Hematopoietic multipotent progenitor cell (in vitro differentiated cells): ENCODE data around the gene STAP2. TPM values are rescaled to one million over a fixed set of nuclear protein-coding genes. Genes with fewer than 3 reads are reported as not detected.
"Not testable (repeated sequence)": the region's sequence is repeated elsewhere in the genome, so short reads cannot be mapped to it uniquely, and the experiment has no call there.

Experiments used
- DNase-seq, 3 donors: peaks; one replicate each; pipeline ENCODE4 v3.0.0-alpha.2; 2011 to 2015; ENCODE audit warnings: low read depth in 2 of 3, low spot score in 2 of 3
- total RNA-seq: library from RNA; depleted of rRNA; stranded (reverse); fragments of >200 nt; gene quantifications from one replicate; pipeline ENCODE4 v1.2.3, GENCODE V29; 2012

Gene STAP2
- total RNA-seq, 1 donor: 3.8 TPM

DNA sequence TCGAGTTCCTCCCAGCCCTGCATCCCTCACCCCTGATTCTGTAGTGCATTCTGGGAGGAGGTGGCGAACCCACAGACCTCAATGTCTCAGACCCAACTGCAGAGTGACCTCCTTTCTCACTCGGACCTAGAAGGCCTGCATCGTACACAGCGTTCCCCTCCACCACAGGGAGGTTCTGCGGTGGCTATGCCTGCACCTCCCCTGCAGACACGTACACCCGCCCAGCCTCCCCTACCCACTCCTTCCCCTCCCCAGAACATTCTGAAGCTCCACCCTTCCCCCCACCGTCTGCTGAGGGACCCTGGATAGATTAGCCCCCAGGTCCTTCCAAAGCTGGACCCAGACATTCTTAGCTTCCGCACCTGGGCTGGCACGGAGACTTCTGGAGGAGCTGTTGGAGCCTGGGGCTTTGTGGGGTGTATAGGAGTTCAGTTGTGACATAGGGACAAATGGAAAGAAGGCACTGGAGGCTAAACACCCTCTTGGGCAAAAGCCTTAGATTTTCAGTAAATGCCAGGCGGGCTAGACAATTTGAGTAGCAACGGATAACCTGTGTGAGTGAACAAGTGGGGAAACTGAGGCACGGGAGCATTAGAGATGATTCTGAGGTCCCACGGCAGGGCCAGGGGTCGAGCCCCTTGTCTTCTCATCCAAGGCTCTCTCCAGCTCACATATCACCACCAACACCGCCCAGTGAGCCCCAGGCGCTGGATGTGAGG lies 34.6 kb downstream of the STAP2 start:
- no peak for DNase-seq

- peak in 1 of 3 donors; percentile 60 for DNase-seq
These were observed 36.4 kb downstream of the STAP2 start, which contains the start of gene TMIGD2 for GRCh38 chr19:4302243-4302640. Gene TMIGD2, minus strand, starts transcription at chr19:4302389. Its CDS starts 4 bp downstream, at chr19:4302385.

GRCh38 chr19:4301590-4302242 lies 36.9 kb downstream of the STAP2 start:
- peak in 1 of 3 donors; percentile 19 for DNase-seq

GRCh38 chr19:4300589-4300988 lies 38.0 kb downstream of the STAP2 start:
- no peak for DNase-seq

DNA sequence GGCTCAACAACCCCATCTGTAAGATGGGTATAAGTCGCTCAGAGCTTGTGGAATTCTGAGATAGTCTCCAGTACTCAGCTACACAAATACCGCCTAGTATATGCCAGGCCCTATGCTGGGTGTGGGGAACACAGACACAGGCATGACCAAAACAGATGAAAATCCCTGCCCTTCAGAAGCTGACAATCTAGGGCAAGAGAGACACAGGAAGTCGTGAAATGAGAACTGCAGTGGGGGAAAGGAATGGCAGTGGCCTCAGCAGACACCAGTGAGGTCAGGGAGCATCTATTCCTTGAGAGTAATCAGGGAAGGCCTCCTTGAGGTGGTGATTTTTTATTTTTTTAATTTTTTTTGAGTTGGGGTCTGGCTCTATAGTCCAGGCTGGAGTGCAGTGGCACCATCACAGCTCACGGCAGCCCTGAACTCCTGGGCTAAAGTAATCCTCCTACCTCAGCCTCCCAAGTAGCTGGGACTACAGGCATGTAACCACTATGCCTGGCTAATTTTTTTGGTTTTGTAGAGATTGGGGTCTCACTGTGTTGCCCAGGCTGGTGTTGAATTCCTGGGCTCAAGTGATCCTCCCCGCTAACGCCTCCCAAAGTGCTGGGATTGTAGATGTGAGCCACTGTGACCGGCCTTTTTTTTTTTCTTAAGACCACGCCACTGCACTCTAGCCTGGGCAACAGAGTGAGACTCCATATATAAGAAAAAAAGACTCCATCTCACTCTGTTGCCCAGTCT lies 39.6 kb downstream of the STAP2 start:
- no peak for DNase-seq

DNA sequence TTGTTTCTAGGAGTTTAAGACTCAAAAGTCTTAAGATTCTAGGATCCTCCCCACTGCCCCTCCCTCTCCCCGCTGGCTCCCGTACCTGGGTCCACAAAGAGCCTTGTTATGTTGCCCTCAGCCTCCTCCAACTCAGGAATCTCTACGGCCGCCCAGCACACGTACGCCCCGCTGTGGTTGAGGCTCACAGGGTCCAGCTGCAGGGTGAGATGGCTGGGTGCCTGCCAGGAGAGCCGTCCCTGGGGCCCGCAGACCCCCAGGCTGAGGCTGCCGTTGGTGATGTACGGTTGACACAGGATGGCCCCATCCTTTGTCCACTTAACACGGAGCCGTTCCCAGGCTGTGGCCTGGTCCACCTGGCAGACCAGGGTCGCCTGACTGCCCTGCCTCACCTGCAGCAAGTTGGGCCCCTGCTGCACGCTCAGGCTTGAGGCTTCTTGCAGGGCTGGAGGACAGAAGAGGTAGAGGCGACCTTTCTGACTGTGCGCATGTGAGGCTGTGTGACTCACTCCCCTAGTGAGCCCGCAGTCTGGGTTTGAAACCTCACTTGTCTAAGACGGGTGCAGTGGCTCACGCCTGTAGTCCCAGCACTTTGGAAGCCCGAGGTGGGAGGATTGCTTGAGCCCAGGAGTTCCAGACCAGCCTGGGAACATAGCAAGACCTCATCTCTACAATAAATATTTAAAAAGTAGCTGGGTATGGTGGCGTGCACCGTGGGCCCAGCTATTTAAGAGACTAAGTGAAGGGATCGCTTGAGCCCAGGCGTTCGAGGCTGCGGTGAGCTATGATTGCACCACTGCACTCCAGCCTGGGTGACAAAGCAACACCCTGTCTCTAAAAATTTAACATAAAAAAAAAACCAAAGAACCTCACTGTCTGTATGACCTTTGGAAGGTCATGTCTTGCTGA lies 40.5 kb downstream of the STAP2 start:
- no peak for DNase-seq

DNA sequence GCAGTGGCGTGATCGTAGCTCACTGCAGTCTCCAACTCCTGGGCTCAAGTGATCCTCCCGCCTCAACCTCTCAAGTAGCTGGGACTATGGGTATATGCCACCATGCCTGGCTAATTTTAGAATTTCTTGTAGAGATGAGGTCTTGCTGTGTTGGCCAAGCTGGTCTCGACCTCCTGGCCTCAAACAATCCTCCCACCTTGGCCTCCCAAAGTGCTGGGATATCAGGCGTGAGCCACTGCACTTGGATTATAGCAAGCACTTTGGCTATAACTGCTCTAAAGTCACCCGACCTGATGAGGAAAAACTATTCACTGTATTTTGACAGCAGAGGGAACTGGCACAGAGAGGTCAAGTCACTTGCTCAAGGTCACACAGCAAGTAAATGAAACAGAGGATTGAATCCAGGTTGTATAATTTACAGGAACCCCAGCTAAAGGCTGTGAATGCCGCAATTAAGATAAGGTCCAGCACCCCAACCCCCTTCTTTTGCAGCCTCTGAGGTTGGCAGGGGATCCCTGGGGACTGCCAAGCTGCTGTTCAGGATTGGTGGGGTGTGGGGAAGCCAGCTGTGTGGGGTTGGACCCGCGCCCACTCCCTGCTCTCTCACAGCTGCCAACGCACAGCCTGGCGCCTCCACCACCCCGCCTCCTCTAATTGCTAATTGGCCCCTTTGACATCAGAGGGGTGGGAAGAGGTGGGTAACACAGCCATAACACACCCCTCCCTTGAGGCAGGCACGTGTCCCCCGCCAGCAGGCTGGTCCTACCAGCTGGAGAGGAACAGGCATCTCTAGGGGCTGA lies 42.5 kb downstream of the STAP2 start:
- peak in 1 of 3 donors; percentile 45 for DNase-seq

- DNase-seq: no peak
These were observed 44.2 kb downstream of the STAP2 start for GRCh38 chr19:4294389-4294788.

DNA sequence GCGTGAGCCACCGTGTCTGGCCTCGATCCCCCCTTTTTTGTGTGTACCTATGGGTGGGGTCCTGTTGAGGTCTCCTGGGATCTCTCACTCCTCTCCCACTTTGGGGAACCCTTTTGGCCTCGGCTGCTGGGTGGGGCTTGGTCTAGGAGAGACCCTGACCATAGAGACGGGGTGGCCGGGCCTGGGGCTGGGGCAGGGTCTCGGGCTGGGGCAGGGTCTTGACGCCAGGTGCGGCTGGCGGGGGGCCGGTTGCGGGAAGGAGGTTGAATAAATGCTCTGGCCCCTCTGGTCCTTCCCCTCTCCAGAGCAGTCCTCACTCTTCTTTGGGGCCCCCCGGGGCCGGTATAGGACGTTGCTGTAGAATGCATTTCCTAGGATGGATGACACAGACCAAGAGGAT lies 46.1 kb downstream of the STAP2 start:
- no peak for DNase-seq

DNA sequence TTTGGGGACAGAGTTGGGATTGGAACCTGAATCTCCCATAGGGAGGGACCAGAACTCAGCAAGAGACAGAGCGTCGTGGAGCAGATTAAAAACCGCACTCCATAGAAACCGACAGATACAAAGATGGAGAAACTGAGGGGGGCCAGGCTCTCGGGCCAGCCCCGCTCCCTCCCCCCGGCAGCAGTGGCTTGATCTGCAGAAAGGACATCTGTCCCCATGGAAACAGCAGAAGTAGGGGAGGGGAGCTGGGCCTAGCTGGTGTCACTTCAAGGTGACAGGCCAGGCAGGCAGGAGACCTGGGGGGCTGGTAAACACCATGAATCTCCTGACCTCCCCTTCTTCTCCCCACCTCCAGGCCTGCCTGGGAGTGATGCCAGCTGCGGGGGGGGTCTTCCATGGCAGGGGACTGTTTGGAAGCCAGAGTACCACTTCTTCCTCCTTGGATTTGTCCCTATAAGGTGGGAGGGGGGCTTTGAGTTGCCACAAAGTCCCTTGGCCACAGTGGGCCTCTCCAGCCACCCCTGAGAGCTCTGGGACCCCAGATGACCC lies 47.4 kb downstream of the STAP2 start:
- no peak for DNase-seq

GRCh38 chr19:4288091-4288777 lies 50.4 kb downstream of the STAP2 start:
- DNase-seq: no peak

DNA sequence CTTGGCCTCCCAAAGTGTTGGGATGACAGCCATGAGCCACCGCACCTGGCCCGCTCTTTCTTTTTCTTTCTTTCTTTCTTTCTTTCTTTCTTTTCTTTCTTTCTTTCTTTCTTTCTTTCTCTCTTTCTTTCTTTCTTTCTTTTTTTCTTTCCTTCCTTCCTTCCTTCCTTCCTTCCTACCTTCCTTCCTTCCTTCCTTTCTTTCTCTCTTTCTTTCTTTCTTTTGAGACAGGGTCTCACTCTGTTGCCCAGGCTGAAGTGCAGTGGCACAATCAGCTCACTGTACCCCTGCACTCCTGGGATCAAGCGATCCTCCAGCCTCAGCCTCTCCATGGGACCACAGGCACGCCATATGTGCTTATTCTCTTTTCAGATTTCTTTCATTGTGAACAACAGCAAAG lies 52.5 kb downstream of the STAP2 start:
- DNase-seq: not testable (repeated sequence)

DNA sequence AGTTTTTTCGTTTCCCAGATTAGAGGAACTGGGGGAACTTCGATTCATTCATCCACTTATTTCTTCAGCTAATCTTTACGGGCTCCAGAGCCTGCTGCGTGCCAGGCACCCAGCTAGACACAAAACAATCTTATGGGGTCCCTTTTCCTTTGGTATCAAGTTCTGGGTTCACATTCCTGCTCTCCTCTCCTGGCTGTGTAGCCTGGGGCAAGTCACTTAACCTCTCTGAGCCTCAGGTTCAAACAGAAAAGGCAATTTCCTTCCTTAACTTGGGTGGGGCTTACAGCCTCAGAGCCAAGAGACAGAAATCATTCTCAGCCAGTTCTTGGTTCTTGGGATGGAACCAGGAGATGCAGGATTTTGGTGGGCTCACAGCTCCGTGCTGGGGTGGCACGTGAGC lies 53.7 kb downstream of the STAP2 start:
- no peak for DNase-seq

- DNase-seq: no peak
These were observed 54.3 kb downstream of the STAP2 start for GRCh38 chr19:4284176-4284958.

- no peak for DNase-seq
These were observed 58.9 kb downstream of the STAP2 start for GRCh38 chr19:4279530-4280422.

- DNase-seq: no peak
These were observed 59.4 kb downstream of the STAP2 start for GRCh38 chr19:4279267-4279529.
